Nephron progenitor cell (in vitro differentiated cells): Measurements from ENCODE around the gene SPPL3.

ENCODE experiments used
- DNase-seq: peaks from one replicate; pipeline ENCODE4 v3.0.0; 2021
- H3K27ac Mint-ChIP-seq: 2 replicates; pipeline ENCODE4 v1.8.0; 2021; ENCODE audit warnings: mild to moderate bottlenecking, moderate library complexity, mixed read lengths
- H3K27me3 Mint-ChIP-seq: 2 replicates; pipeline ENCODE4 v1.8.0; 2021; ENCODE audit warnings: mild to moderate bottlenecking, low read depth, mixed read lengths; ENCODE audit not compliant: poor library complexity
- H3K36me3 Mint-ChIP-seq: 2 replicates; pipeline ENCODE4 v1.8.0; 2021; ENCODE audit warnings: low read depth, mixed read lengths
- H3K4me1 Mint-ChIP-seq: 2 replicates; pipeline ENCODE4 v1.8.0; 2021; ENCODE audit warnings: mixed read lengths
- H3K4me3 Mint-ChIP-seq: 2 replicates; pipeline ENCODE4 v1.8.0; 2021; ENCODE audit warnings: mild to moderate bottlenecking, moderate library complexity, mixed read lengths
- H3K9me3 Mint-ChIP-seq: 2 replicates; pipeline ENCODE4 v1.8.0; 2021; ENCODE audit warnings: mild to moderate bottlenecking, moderate library complexity, mixed read lengths
- TF ChIP-seq, protein P1 (sequence below): fragments of 200-600 bp; sonication (generic); IDR thresholded peaks from 2 replicates; pipeline ENCODE4 v1.5.0; 2021; ENCODE audit warnings: antibody characterized with exemption

The SPPL3 gene

DNA sequence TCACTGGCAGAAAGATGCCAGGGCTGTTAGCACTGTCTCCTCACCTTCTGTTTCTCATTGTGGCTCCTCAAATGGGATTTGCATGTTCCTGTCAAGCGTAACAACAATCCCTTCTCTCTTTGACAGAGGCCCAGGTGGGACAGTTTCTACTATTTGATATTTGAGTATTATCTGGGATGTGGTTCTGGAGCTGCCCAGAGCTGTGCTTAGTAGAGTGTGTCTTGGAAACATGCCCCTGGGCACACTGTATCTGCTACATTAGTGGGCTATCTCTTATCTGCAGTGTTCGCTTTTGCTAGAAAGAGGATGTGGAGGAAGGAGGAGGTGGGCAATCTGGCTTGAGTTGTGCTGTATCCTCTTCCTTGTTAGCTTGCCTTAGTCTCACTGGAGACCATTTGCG lies 182.3 kb downstream of the SPPL3 start:
- H3K4me3 Mint-ChIP-seq = no peak overlapping the region
- H3K9me3 Mint-ChIP-seq = no peaks in the 10 kb centered on the region
- TF ChIP-seq, protein P1, sequence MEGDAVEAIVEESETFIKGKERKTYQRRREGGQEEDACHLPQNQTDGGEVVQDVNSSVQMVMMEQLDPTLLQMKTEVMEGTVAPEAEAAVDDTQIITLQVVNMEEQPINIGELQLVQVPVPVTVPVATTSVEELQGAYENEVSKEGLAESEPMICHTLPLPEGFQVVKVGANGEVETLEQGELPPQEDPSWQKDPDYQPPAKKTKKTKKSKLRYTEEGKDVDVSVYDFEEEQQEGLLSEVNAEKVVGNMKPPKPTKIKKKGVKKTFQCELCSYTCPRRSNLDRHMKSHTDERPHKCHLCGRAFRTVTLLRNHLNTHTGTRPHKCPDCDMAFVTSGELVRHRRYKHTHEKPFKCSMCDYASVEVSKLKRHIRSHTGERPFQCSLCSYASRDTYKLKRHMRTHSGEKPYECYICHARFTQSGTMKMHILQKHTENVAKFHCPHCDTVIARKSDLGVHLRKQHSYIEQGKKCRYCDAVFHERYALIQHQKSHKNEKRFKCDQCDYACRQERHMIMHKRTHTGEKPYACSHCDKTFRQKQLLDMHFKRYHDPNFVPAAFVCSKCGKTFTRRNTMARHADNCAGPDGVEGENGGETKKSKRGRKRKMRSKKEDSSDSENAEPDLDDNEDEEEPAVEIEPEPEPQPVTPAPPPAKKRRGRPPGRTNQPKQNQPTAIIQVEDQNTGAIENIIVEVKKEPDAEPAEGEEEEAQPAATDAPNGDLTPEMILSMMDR = no peak
- peaks cover 6% of the 10 kb centered on the region for H3K27me3 Mint-ChIP-seq
- no peak for DNase-seq
- H3K4me1 Mint-ChIP-seq = peaks cover 18% of the 10 kb centered on the region
- H3K36me3 Mint-ChIP-seq = peaks cover 58% of the 10 kb centered on the region
- no peak overlapping the region for H3K27ac Mint-ChIP-seq

DNA sequence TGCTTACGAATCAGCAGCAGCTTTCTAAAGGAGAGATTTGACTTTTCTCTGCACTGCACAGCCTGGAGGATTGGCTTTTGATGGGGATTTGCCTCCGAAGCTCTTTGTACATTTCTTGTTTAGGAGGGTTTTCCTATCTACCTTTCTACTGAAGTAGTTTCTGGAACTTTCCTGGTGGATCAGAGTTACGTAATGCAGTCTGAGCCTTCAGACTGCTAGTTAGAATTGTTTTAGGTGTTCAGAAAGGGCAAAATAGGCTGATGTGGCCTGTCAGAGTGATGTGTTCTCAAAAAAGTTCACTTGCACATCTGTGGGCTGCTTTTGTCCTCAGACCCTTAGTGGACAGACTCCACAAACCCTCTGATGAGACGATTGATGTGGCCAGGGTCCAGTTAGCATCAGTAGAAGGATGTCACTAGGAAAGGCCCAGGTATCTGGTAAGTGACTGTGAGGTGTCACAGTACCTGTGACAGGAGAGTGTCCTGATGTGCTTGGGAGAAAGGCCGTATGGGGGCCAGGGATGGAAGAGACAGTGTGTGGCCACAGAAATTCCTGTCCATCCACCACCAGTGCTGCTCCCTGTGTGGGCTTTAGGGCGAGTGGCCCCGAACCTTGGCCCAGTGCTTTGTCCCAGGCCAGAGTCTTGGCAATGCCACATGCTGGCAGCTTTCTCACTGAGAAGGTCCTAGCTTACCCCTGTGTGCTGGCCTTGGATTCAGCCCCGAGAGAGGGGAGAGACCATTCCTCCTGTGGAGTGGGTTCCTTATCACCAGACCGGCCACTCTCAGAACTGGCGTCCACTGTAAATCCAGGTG lies 183.0 kb downstream of the SPPL3 start:
- H3K4me1 Mint-ChIP-seq = peaks cover 21% of the 10 kb centered on the region
- no peaks in the 10 kb centered on the region for H3K9me3 Mint-ChIP-seq
- H3K27ac Mint-ChIP-seq = no peak overlapping the region
- DNase-seq = no peak
- H3K27me3 Mint-ChIP-seq = peaks cover 4% of the 10 kb centered on the region
- peaks cover 65% of the 10 kb centered on the region for H3K36me3 Mint-ChIP-seq
- no peak overlapping the region for H3K4me3 Mint-ChIP-seq
- TF ChIP-seq, protein P1 = no peak

DNA sequence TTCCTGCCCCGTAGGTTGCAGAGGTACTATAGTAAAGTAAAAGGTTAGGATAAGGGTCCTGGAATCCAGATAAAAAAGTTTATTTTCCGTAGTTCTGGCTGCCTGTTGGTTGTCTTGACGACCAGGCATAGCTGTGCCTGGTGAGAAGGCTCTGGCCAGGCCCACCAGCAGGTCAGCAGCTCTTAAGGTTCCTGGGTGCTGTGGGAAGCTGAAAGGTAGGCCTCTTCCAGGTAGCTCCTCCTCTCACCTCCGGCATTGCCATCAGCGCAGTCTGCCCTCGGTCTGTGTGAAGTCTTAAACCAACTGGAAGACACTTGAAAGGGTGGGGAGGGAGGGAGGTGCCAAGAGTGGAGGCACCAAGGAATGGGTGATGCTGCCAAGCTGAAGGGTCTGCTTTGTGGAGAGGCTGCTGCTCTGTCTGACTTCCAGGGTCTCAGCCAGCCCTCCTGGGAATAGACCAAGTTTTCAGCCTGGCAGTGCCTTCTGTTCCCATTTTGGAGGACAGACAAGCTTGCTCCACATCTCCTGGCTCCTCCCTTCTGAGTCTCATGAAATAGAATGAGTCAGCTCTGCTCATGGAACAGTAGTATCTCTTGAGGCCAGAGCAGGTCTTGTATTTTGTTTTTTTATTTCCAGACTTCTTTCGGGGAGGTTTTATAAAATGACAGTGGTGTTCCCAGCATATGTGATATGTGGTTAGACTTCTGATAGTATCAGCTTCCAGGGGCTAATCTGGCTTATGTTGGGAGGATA lies 183.7 kb downstream of the SPPL3 start:
- DNase-seq = no peak
- TF ChIP-seq, protein P1 = no peak
- Mint-ChIP-seq H3K36me3 (peaks cover 66% of the 10 kb centered on the region), H3K27ac (no peak overlapping the region), H3K27me3 (no peaks in the 10 kb centered on the region), H3K9me3 (no peaks in the 10 kb centered on the region), H3K4me1 (peaks cover 17% of the 10 kb centered on the region), H3K4me3 (no peak overlapping the region)

DNA sequence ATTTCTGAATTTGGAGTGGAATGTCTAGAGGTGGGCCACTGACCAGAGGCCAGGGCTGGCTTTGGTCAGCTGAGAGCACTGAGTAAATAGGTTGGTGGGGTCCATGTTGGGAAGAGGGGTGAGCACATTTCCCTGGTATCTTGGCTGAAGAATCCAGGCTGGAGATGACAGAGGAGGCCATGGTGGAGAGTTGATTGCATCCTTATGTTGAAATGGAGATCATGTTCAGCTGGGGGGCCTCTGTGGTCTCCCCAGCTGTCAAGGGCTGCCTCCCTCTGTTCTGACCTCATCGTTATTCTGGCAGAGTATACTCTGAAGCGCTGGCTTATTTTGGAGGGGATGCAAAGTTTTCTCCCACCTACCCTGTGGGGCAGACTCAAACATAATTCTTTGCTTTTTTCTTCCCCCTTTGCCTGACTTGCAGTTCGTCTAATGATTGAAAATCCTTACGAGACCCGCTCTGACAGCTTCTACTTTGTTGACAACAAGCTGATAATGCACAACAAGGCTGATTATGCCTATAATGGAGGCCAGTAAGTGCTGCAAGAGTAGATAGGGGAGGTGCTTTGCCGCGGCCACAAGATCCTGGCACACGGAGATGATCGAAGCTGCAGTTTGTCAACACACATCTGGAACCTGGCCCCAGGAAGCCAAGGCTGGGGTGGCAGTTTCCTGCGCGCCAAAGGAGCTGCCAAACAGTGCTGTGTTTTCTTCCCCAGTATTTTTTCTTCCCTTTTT lies 184.5 kb downstream of the SPPL3 start:
- H3K27me3 Mint-ChIP-seq = no peaks in the 10 kb centered on the region
- H3K27ac Mint-ChIP-seq = no peak overlapping the region

DNA sequence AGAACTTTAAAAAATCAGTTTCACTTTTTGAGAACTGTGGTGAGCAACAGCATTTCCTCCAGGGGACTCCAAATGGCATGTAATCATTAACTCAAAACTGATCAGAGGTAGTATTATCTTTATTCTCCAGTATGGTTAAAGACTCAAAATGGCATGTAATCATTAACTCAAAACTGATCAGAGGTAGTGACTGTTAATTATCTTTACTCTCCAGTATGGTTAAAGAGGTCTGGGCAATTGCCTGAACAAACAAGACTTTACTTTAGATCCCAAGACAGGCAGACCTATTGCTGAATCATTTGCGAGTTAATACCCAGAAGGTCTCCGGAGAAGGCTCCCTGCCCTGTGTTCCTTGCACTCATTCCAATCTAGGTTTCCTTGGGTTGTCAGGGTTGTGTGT lies 185.1 kb downstream of the SPPL3 start:
- H3K27me3 Mint-ChIP-seq = no peaks in the 10 kb centered on the region
- no peak overlapping the region for H3K27ac Mint-ChIP-seq
- peaks cover 74% of the 10 kb centered on the region for H3K36me3 Mint-ChIP-seq
- no peaks in the 10 kb centered on the region for H3K9me3 Mint-ChIP-seq
- TF ChIP-seq, protein P1 = no peak
- peaks cover 8% of the 10 kb centered on the region for H3K4me1 Mint-ChIP-seq
- DNase-seq = no peak
- H3K4me3 Mint-ChIP-seq = no peak overlapping the region

More for the DNA sequence above, 184.5 kb downstream of the SPPL3 start:
- H3K36me3 Mint-ChIP-seq = peaks cover 72% of the 10 kb centered on the region
- DNase-seq = no peak
- peaks cover 10% of the 10 kb centered on the region for H3K4me1 Mint-ChIP-seq
- no peak overlapping the region for H3K4me3 Mint-ChIP-seq
- H3K9me3 Mint-ChIP-seq = no peaks in the 10 kb centered on the region
- TF ChIP-seq, protein P1 = no peak
